Mammary epithelial cell (primary cell): ENCODE data around the gene FARSA.

Experiments used
- CTCF ChIP-seq, 2 donors: IDR thresholded peaks in 1 of 2; conservative IDR thresholded peaks in 1 of 2; 2 replicates each; pipeline ENCODE4 v1.5.1; 2011 to 2012; ENCODE audit warnings: inconsistent platforms in 2 of 2, low read length in 2 of 2, mild to moderate bottlenecking in 2 of 2, control low read depth in 1 of 2, low read depth in 1 of 2; ENCODE audit not compliant: insufficient read depth in 1 of 2; ENCODE audit errors: extremely low read depth in 1 of 2
- EZH2 ChIP-seq: IDR thresholded peaks from 2 replicates; pipeline ENCODE4 v1.6.1; 2012; ENCODE audit warnings: low read length, inconsistent platforms, borderline replicate concordance

DNA sequence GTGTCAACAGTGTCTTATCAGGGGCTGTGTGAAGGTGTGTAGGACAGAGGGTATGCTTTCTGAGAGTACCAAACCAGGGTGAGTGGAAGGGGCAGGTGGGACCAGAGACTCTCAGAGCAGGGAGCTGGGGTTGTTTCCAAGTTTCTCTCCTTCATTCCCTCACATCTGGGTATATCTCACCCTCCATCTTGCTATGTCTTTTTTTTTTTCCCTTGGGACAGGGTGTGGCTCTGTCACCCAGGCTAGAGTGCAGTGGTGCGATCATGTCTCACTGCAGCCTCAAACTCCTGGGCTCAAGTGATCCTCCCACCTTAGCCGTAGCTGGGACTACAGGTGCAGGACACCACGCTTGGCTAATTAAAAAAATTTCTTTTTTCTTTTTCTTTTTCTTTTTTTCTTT lies 46.5 kb upstream of the FARSA start:
- no peak for TF ChIP-seq CTCF (conservative IDR thresholded peaks at IDR 0.05 in 1 of 2, IDR thresholded peaks at IDR 0.05 in 1 of 2; ENCODE audit: extremely low read depth in 1 of 2, insufficient read depth in 1 of 2, low read depth in 1 of 2, low read length in 2 of 2)
- TF ChIP-seq EZH2: no peak
